A549 (cell line): Measurements from ENCODE around the gene TPI1. TPM values are rescaled to one million over a fixed set of nuclear protein-coding genes. Genes with fewer than 3 reads are reported as not detected.

Experiments
- ATAC-seq, 2 experiments: fragments of 200-7000 bp in 1 of 2; fragments of >200 bp in 1 of 2; cut with Nextera tagmentation in 1 of 2; cut with Tn5 transposase in 1 of 2; 3 replicates each; pipeline versions ENCODE4 v1.8.0 to v1.9.1; 2018 to 2020; ENCODE audit warnings: mild to moderate bottlenecking in 1 of 2, moderate library complexity in 1 of 2
- CTCF ChIA-PET: fragments of 300-600 bp; sonication (Branson Sonifier 250); formaldehyde crosslinking; extraction: SDS; loops from one replicate; lab custom pipeline; 2021; ENCODE audit warnings: antibody characterized with exemption, inconsistent platforms; lab: Yijun Ruan, JAX
- POLR2A ChIA-PET: fragments of 350-600 bp; formaldehyde crosslinking; extraction: SDS; loops from one replicate; lab custom pipeline; 2021; ENCODE audit warnings: antibody characterized with exemption, inconsistent platforms; lab: Yijun Ruan, JAX
- DNase-seq, 2 experiments: peaks; one replicate each; pipeline versions ENCODE4 v3.0.0 to v3.0.0-alpha.2; 2011 to 2016; ENCODE audit warnings: low read depth in 1 of 2, low spot score in 1 of 2
- FAIRE-seq: peaks from 2 replicates; lab custom pipeline; 2011; peaks lifted over from hg19 to GRCh38; lab: Jason Lieb, UNC
- H3K27ac ChIP-seq, 2 experiments: fragments of >200 bp; sonication (Bioruptor Twin); formaldehyde crosslinking; 3 replicates each; pipeline ENCODE4 v1.5.1; 2016 to 2017
- H3K4me1 ChIP-seq: fragments of >200 bp; sonication (Bioruptor Twin); formaldehyde crosslinking; 3 replicates; pipeline ENCODE4 v1.6.1; 2016
- H3K4me2 ChIP-seq: fragments of >200 bp; sonication (Bioruptor Twin); formaldehyde crosslinking; 3 replicates; pipeline ENCODE4 v1.6.1; 2016
- H3K4me3 ChIP-seq: fragments of >200 bp; sonication (Bioruptor Twin); formaldehyde crosslinking; 3 replicates; pipeline ENCODE4 v1.5.1; 2016
- H3K9me3 ChIP-seq: fragments of >200 bp; sonication (Bioruptor Twin); formaldehyde crosslinking; 3 replicates; pipeline ENCODE4 v1.6.1; 2016
- BCL3 ChIP-seq: fragments of >200 bp; sonication (Bioruptor Twin); formaldehyde crosslinking; IDR thresholded peaks from 3 replicates; pipeline ENCODE4 v1.6.1; 2016
- BHLHE40 ChIP-seq: IDR thresholded peaks from 2 replicates; pipeline ENCODE4 v1.6.1; 2012; ENCODE audit warnings: low read depth, low read length, inconsistent platforms
- CBX8 ChIP-seq: fragments of 200-600 bp; sonication (generic); IDR thresholded peaks from 2 replicates; pipeline ENCODE4 v1.6.1; 2016
- CEBPB ChIP-seq, 2 experiments: fragments of >200 bp in 1 of 2; sonication (Bioruptor Twin) in 1 of 2; formaldehyde crosslinking in 1 of 2; IDR thresholded peaks; 2 replicates each; pipeline ENCODE4 v1.6.1; 2012 to 2016
- CHD2 ChIP-seq: fragments of 150-350 bp; IDR thresholded peaks from 2 replicates; pipeline ENCODE4 v1.6.1; 2014; ENCODE audit warnings: low read length; ENCODE audit not compliant: partially characterized antibody
- CHD4 ChIP-seq: fragments of 200-600 bp; sonication (generic); IDR thresholded peaks from 2 replicates; pipeline ENCODE4 v1.6.1; 2016; ENCODE audit warnings: antibody characterized with exemption, mild to moderate bottlenecking, borderline replicate concordance
- CTCF ChIP-seq: fragments of >200 bp; sonication (Bioruptor Twin); formaldehyde crosslinking; IDR thresholded peaks from 3 replicates; pipeline ENCODE4 v1.5.1; 2016
- E2F6 ChIP-seq: IDR thresholded peaks from 2 replicates; pipeline ENCODE4 v1.6.1; 2012; ENCODE audit warnings: low read depth, borderline replicate concordance
- EHMT2 ChIP-seq: fragments of 200-600 bp; sonication (generic); IDR thresholded peaks from 2 replicates; pipeline ENCODE4 v1.6.1; 2016; ENCODE audit warnings: antibody characterized with exemption, low read depth, mild to moderate bottlenecking, moderate library complexity
- EP300 ChIP-seq, 2 experiments: fragments of >200 bp; sonication (Bioruptor Twin); formaldehyde crosslinking; IDR thresholded peaks; 2 replicates in 1 of 2; 3 replicates in 1 of 2; pipeline ENCODE4 v1.6.1; 2016 to 2017
- FOXS1 ChIP-seq: fragments of 250-450 bp; sonication (Bioruptor Pico); IDR thresholded peaks from 2 replicates; pipeline ENCODE4 v1.5.0; 2020; ENCODE audit warnings: mild to moderate bottlenecking, moderate library complexity
- HEYL ChIP-seq: fragments of 250-450 bp; sonication (Bioruptor Pico); IDR thresholded peaks from 2 replicates; pipeline ENCODE4 v1.8.0; 2021; ENCODE audit warnings: mild to moderate bottlenecking, moderate library complexity
- HMGXB4 ChIP-seq: fragments of 250-450 bp; sonication (Bioruptor Pico); IDR thresholded peaks from 2 replicates; pipeline ENCODE4 v1.5.0; 2021; ENCODE audit warnings: mild to moderate bottlenecking, moderate library complexity, borderline replicate concordance
- JUN ChIP-seq, 2 experiments: fragments of >200 bp; sonication (Bioruptor Twin); formaldehyde crosslinking; IDR thresholded peaks; 2 replicates in 1 of 2; 3 replicates in 1 of 2; pipeline ENCODE4 v1.6.1; 2016 to 2017
- KDM5A ChIP-seq: fragments of 200-600 bp; sonication (generic); IDR thresholded peaks from 2 replicates; pipeline ENCODE4 v1.6.1; 2016; ENCODE audit warnings: antibody characterized with exemption, mild to moderate bottlenecking
- MAFK ChIP-seq: fragments of 450-650 bp; IDR thresholded peaks from 2 replicates; pipeline ENCODE4 v1.6.1; 2014; ENCODE audit not compliant: partially characterized antibody
- MAX ChIP-seq: IDR thresholded peaks from 2 replicates; pipeline ENCODE4 v1.6.1; 2012
- MAZ ChIP-seq: fragments of 150-350 bp; IDR thresholded peaks from 2 replicates; pipeline ENCODE4 v1.6.1; 2014; ENCODE audit warnings: antibody characterized with exemption, low read depth, low read length, borderline replicate concordance
- MYC ChIP-seq: IDR thresholded peaks from 2 replicates; pipeline ENCODE4 v1.6.1; 2012; ENCODE audit warnings: mild to moderate bottlenecking, inconsistent platforms, low read length, improper control_type of control experiment, borderline replicate concordance
- NPAS2 ChIP-seq: fragments of 250-450 bp; sonication (Bioruptor Pico); IDR thresholded peaks from 2 replicates; pipeline ENCODE4 v1.8.0; 2022; ENCODE audit warnings: mild to moderate bottlenecking, moderate library complexity, borderline replicate concordance
- NR3C1 ChIP-seq: fragments of >200 bp; sonication (Bioruptor Twin); formaldehyde crosslinking; IDR thresholded peaks from 3 replicates; pipeline ENCODE4 v1.6.1; 2017
- PBX3 ChIP-seq: IDR thresholded peaks from 2 replicates; pipeline ENCODE4 v1.6.1; 2012
- RARB ChIP-seq: fragments of 250-450 bp; sonication (Bioruptor Pico); IDR thresholded peaks from 2 replicates; pipeline ENCODE4 v1.8.0; 2021; ENCODE audit warnings: mild to moderate bottlenecking, moderate library complexity
- REST ChIP-seq: fragments of 200-600 bp; sonication (generic); IDR thresholded peaks from 2 replicates; pipeline ENCODE4 v1.6.1; 2016; ENCODE audit warnings: antibody characterized with exemption, mild to moderate bottlenecking, moderate library complexity
- RFX5 ChIP-seq: fragments of 450-650 bp; IDR thresholded peaks from 2 replicates; pipeline ENCODE4 v1.7.1; 2014; ENCODE audit warnings: antibody characterized with exemption, mild to moderate bottlenecking, moderate library complexity
- TFCP2L1 ChIP-seq: fragments of 250-450 bp; sonication (Bioruptor Pico); IDR thresholded peaks from 2 replicates; pipeline ENCODE4 v1.5.0; 2021; ENCODE audit warnings: mild to moderate bottlenecking
- TP53 ChIP-seq: fragments of 250-450 bp; sonication (Bioruptor Pico); IDR thresholded peaks from 2 replicates; pipeline ENCODE4 v1.5.0; 2021; ENCODE audit warnings: mild to moderate bottlenecking, moderate library complexity
- ZSCAN20 ChIP-seq: fragments of 250-450 bp; sonication (Bioruptor Pico); IDR thresholded peaks from 2 replicates; pipeline ENCODE4 v1.8.0; 2022; ENCODE audit warnings: mild to moderate bottlenecking, moderate library complexity
- WGBS: methylation state at CpG from one replicate; pipeline ENCODE4 v1.1.6; 2017; ENCODE audit errors: missing lambda C conversion rate; 5-methylcytosine and 5-hydroxymethylcytosine counted together
- polyA plus RNA-seq, 4 experiments: library from polyadenylated mRNA; depleted of rRNA in 3 of 4; stranded (reverse); fragments of >200 nt; fragmentation: RNase III in 1 of 4; extraction: RNeasy Plus Mini Kit Qiagen cat#74134 plus additional on column Dnase treatment in 1 of 4; gene quantifications; 2 replicates in 3 of 4; 3 replicates in 1 of 4; pipeline ENCODE4 v1.2.3, GENCODE V29; 2011 to 2017

TPI1 gene
- polyA plus RNA-seq, 2 of the 4 experiments (the other 2 are of a cell fraction), result 1,293 to 1,913 TPM

- Histone ChIP-seq H3K4me2 (peak within 1 kb of the TSS; percentile 72), H3K4me3 (peak within 1 kb of the TSS; percentile 87), H3K9me3 (no peaks in the 10 kb centered on the region), H3K27ac (peak within 1 kb of the TSS; percentile 87 to 96), H3K4me1 (peaks cover 19% of the 10 kb centered on the region)
- FAIRE-seq (no peak), DNase-seq (peak; percentile 60 to 65), ATAC-seq (peak; percentile 20 to 28; a peak in 5 of 6 replicates)
- ChIA-PET POLR2A (interaction anchor here (0.7 to 2.6 kb wide), 4 partner anchors 23 to 104 kb away, joined by 3 to 20 read pairs (median 4); partner anchors contain the start of genes CDCA3, COPS7A, MLF2 and USP5), CTCF (interaction anchor here (0.9 to 29.8 kb wide), 17 partner anchors 10 to 164 kb away, joined by 3 to 306 read pairs (median 4); partner anchors contain the start of genes CD4, COPS7A, GNB3 and MLF2)
- TF ChIP-seq EP300 (IDR thresholded peaks at IDR 0.05) (no peak), CHD4 (no peak), ZSCAN20 (CRISPR knock-in tag) (no peak), PBX3 (no peak), JUN (IDR thresholded peaks at IDR 0.05) (peak in 1 of 2 experiments; percentile 19; a peak in 2 of 5 replicates), BHLHE40 (no peak), RARB (CRISPR knock-in tag) (no peak), REST (no peak), CEBPB (IDR thresholded peaks at IDR 0.05) (no peak), RFX5 (no peak), MYC (no peak), MAZ (no peak), NPAS2 (CRISPR knock-in tag) (no peak), CBX8 (no peak), BCL3 (no peak), CHD2 (no peak), CTCF (peak; percentile 37; the same call in 2 of the 3 replicates), KDM5A (no peak), TFCP2L1 (CRISPR knock-in tag) (no peak), MAFK (peak; percentile 84), HEYL (CRISPR knock-in tag) (no peak), HMGXB4 (no peak), EHMT2 (no peak), FOXS1 (CRISPR knock-in tag) (no peak), TP53 (no peak), MAX (peak; percentile 60; the same call in 1 of the 2 replicates), E2F6 (peak; percentile 69), NR3C1 (no peak)
- WGBS, result 15% methylated on average over 9 of the region's 60 CpGs
Observed at GRCh38 chr12:6827982-6828780, 39.1 kb upstream of the TPI1 start, which contains the start of gene P3H3. P3H3 (plus strand) TSS chr12:6828407; CDS start chr12:6828441, 34 bp downstream.
